H9 (cell line): ENCODE data around the gene TNFRSF1B. TPM values are rescaled to one million over a fixed set of nuclear protein-coding genes. Genes with fewer than 3 reads are reported as not detected.

Source experiments
- DNase-seq: peaks from one replicate; pipeline ENCODE4 v3.0.0-alpha.2; 2017
- H2AFZ ChIP-seq: one replicate; pipeline ENCODE4 v1.6.1; 2013; ENCODE audit warnings: mild to moderate bottlenecking, low read length, control low read depth, moderate library complexity
- H2AK5ac ChIP-seq: 2 replicates; pipeline ENCODE4 v1.6.1; 2013; ENCODE audit warnings: low read length, control low read depth, mixed read lengths; ENCODE audit not compliant: insufficient read length
- H2BK120ac ChIP-seq: one replicate; pipeline ENCODE4 v1.6.1; 2013; ENCODE audit warnings: low read depth, mild to moderate bottlenecking, low read length, control low read depth, inconsistent platforms; ENCODE audit not compliant: poor library complexity, severe bottlenecking
- H2BK12ac ChIP-seq: 2 replicates; pipeline ENCODE4 v1.6.1; 2013; ENCODE audit warnings: low read length, control low read depth, mixed read lengths, low read depth; ENCODE audit not compliant: insufficient read length
- H2BK15ac ChIP-seq: 2 replicates; pipeline ENCODE4 v1.6.1; 2013; ENCODE audit warnings: low read depth, low read length, control low read depth
- H2BK20ac ChIP-seq: one replicate; pipeline ENCODE4 v1.6.1; 2013; ENCODE audit warnings: low read depth, mild to moderate bottlenecking, low read length, control low read depth, inconsistent platforms; ENCODE audit not compliant: poor library complexity, severe bottlenecking
- H2BK5ac ChIP-seq: 2 replicates; pipeline ENCODE4 v1.6.1; 2013; ENCODE audit warnings: low read length, control low read depth, mixed read lengths; ENCODE audit not compliant: insufficient read length
- H3K14ac ChIP-seq: 2 replicates; pipeline ENCODE4 v1.6.1; 2013; ENCODE audit warnings: low read length, control low read depth; ENCODE audit not compliant: insufficient read depth
- H3K18ac ChIP-seq: 2 replicates; pipeline ENCODE4 v1.6.1; 2013; ENCODE audit warnings: low read depth, mild to moderate bottlenecking, mixed read lengths, low read length, control low read depth; ENCODE audit not compliant: insufficient read length
- H3K23ac ChIP-seq: 2 replicates; pipeline ENCODE4 v1.6.1; 2013; ENCODE audit warnings: low read length, control low read depth, mixed read lengths, low read depth; ENCODE audit not compliant: insufficient read length
- H3K23me2 ChIP-seq: 2 replicates; pipeline ENCODE4 v1.6.1; 2013; ENCODE audit warnings: low read depth, mild to moderate bottlenecking, mixed read lengths, low read length, control low read depth; ENCODE audit not compliant: insufficient read length, poor library complexity, severe bottlenecking
- H3K27ac ChIP-seq: 2 replicates; pipeline ENCODE4 v1.5.1; 2013; ENCODE audit warnings: low read length, control low read depth, mixed read lengths, low read depth; ENCODE audit not compliant: insufficient read length
- H3K27me3 ChIP-seq: 2 replicates; pipeline ENCODE4 v1.6.1; 2013; ENCODE audit warnings: low read length, control low read depth, inconsistent platforms; ENCODE audit not compliant: insufficient read depth
- H3K4ac ChIP-seq: 2 replicates; pipeline ENCODE4 v1.6.1; 2013; ENCODE audit warnings: low read depth, mild to moderate bottlenecking, control low read depth, inconsistent platforms, low read length, moderate library complexity
- H3K4me1 ChIP-seq: 2 replicates; pipeline ENCODE4 v1.6.1; 2013; ENCODE audit warnings: low read length, control low read depth, inconsistent platforms; ENCODE audit not compliant: insufficient read depth
- H3K4me2 ChIP-seq: 2 replicates; pipeline ENCODE4 v1.6.1; 2013; ENCODE audit warnings: low read length, control low read depth, mixed read lengths; ENCODE audit not compliant: insufficient read length, insufficient read depth
- H3K56ac ChIP-seq: 2 replicates; pipeline ENCODE4 v1.6.1; 2013; ENCODE audit warnings: low read depth, mild to moderate bottlenecking, mixed read lengths, low read length, control low read depth; ENCODE audit not compliant: insufficient read length
- H3K79me1 ChIP-seq: 2 replicates; pipeline ENCODE4 v1.6.1; 2013; ENCODE audit warnings: low read depth, mild to moderate bottlenecking, moderate library complexity, low read length, control low read depth, inconsistent platforms; ENCODE audit not compliant: insufficient read depth, poor library complexity, severe bottlenecking
- H3K79me2 ChIP-seq: 2 replicates; pipeline ENCODE4 v1.6.1; 2013; ENCODE audit warnings: low read length, control low read depth, inconsistent platforms; ENCODE audit not compliant: insufficient read depth
- H3K9ac ChIP-seq: 2 replicates; pipeline ENCODE4 v1.6.1; 2013; ENCODE audit warnings: low read length, control low read depth, mixed read lengths; ENCODE audit not compliant: insufficient read length; ENCODE audit errors: extremely low read depth
- H3K9me3 ChIP-seq: one replicate; pipeline ENCODE4 v1.6.1; 2013; ENCODE audit warnings: low read depth, low read length, inconsistent platforms; ENCODE audit not compliant: control insufficient read depth
- H3T11ph ChIP-seq: one replicate; pipeline ENCODE4 v1.6.1; 2013; ENCODE audit warnings: mild to moderate bottlenecking, low read length, control low read depth, inconsistent platforms
- H4K20me1 ChIP-seq: one replicate; pipeline ENCODE4 v1.6.1; 2013; ENCODE audit not compliant: control insufficient read depth, insufficient read length, insufficient read depth
- H4K5ac ChIP-seq: 2 replicates; pipeline ENCODE4 v1.6.1; 2013; ENCODE audit warnings: low read depth, mild to moderate bottlenecking, mixed read lengths, low read length, control low read depth; ENCODE audit not compliant: insufficient read length
- H4K8ac ChIP-seq: replicated peaks from 2 replicates; pipeline ENCODE4 v1.6.1; 2013; ENCODE audit warnings: low read length, control low read depth, mixed read lengths, low read depth; ENCODE audit not compliant: insufficient read length
- H4K91ac ChIP-seq: 2 replicates; pipeline ENCODE4 v1.6.1; 2013; ENCODE audit warnings: low read depth, mild to moderate bottlenecking, moderate library complexity, mixed read lengths, low read length, control low read depth; ENCODE audit not compliant: insufficient read length
- H3K27ac Mint-ChIP-seq, 3 experiments: 2 replicates in 2 of 3; 3 replicates in 1 of 3; pipeline ENCODE4 v1.8.0; 2020 to 2021; ENCODE audit warnings: mixed read lengths in 3 of 3, mild to moderate bottlenecking in 1 of 3, moderate library complexity in 1 of 3
- H3K27me3 Mint-ChIP-seq: 2 replicates; pipeline ENCODE4 v1.8.0; 2021; ENCODE audit warnings: low read depth, mild to moderate bottlenecking, moderate library complexity, mixed read lengths
- H3K36me3 Mint-ChIP-seq, 3 experiments: 2 replicates in 2 of 3; 3 replicates in 1 of 3; pipeline ENCODE4 v1.8.0; 2020 to 2021; ENCODE audit warnings: low read depth in 3 of 3, mixed read lengths in 3 of 3; ENCODE audit not compliant: insufficient read depth in 1 of 3
- H3K4me1 Mint-ChIP-seq, 2 experiments: 2 replicates each; pipeline ENCODE4 v1.8.0; 2020; ENCODE audit warnings: mixed read lengths in 2 of 2
- H3K4me3 Mint-ChIP-seq, 2 experiments: 2 replicates in 1 of 2; 3 replicates in 1 of 2; pipeline ENCODE4 v1.8.0; 2020 to 2021; ENCODE audit warnings: mild to moderate bottlenecking in 2 of 2, mixed read lengths in 2 of 2, moderate library complexity in 1 of 2
- H3K9me3 Mint-ChIP-seq, 2 experiments: 2 replicates in 1 of 2; 3 replicates in 1 of 2; pipeline ENCODE4 v1.8.0; 2020; ENCODE audit warnings: mild to moderate bottlenecking in 2 of 2, mixed read lengths in 2 of 2, moderate library complexity in 1 of 2
- CTCF ChIP-seq: fragments of 200-600 bp; sonication (generic); conservative IDR thresholded peaks from 3 replicates; pipeline ENCODE4 v1.8.0; 2021; ENCODE audit warnings: antibody characterized with exemption, mild to moderate bottlenecking
- WGBS: extraction: QIAGEN DNeasy Blood & Tissue Kit; methylation state at CpG from one replicate; pipeline ENCODE4 v1.1.7; 2013; ENCODE audit warnings: missing lambda C conversion rate, low lambda C conversion rate, mixed read lengths; ENCODE audit not compliant: insufficient read length; ENCODE audit errors: extremely low coverage; 5-methylcytosine and 5-hydroxymethylcytosine counted together
- total RNA-seq: library from RNA; stranded (reverse); gene quantifications from 2 replicates; pipeline ENCODE4 v1.2.1, GENCODE V29; 2021

Gene TNFRSF1B
- total RNA-seq, 1 experiment from 2014 or later = 0.57 TPM

- Mint-ChIP-seq H3K4me1 (peaks cover 9 to 23% of the 10 kb centered on the region in 2 experiments), H3K27ac (no peak overlapping the region), H3K4me3 (no peak overlapping the region), H3K27me3 (peaks cover 3% of the 10 kb centered on the region), H3K36me3 (no peaks in the 10 kb centered on the region; a peak in 1 of 7 replicates), H3K9me3 (no peaks in the 10 kb centered on the region; a peak in 1 of 5 replicates)
- H3K9me3 ChIP-seq = no peaks in the 10 kb centered on the region
- no peak overlapping the region for H4K5ac ChIP-seq
- H2BK12ac ChIP-seq = no peak overlapping the region
- H3K79me2 ChIP-seq = no peaks in the 10 kb centered on the region
- H3K14ac ChIP-seq = no peak overlapping the region
- TF ChIP-seq CTCF = no peak
- no peaks in the 10 kb centered on the region for H3K23me2 ChIP-seq
- no CpG with 5 or more reads among the region's 8 CpGs for WGBS
- no peak overlapping the region for H3K23ac ChIP-seq
- H3K27ac ChIP-seq = no peak overlapping the region
- H2BK20ac ChIP-seq = no peak overlapping the region
- H3K79me1 ChIP-seq = no peaks in the 10 kb centered on the region
- no peak overlapping the region for H2BK15ac ChIP-seq
- no peak overlapping the region for H3K56ac ChIP-seq
- no peak overlapping the region for H2BK120ac ChIP-seq
- H3K18ac ChIP-seq = no peak overlapping the region
- H3K4me1 ChIP-seq = no peaks in the 10 kb centered on the region
- H2BK5ac ChIP-seq = no peak overlapping the region
- H2AFZ ChIP-seq = no peak overlapping the region
- H4K20me1 ChIP-seq = no peaks in the 10 kb centered on the region
- no peak overlapping the region for H3K9ac ChIP-seq
- H4K91ac ChIP-seq = no peak overlapping the region
- H3K4ac ChIP-seq = no peak overlapping the region
- no peak overlapping the region for H3K4me2 ChIP-seq
- DNase-seq = no peak
- no peak overlapping the region for H2AK5ac ChIP-seq
- no peak overlapping the region for H4K8ac ChIP-seq
- no peak overlapping the region for H3T11ph ChIP-seq
- no peaks in the 10 kb centered on the region for H3K27me3 ChIP-seq
Measured at GRCh38 chr1:12144236-12144635, 22.6 kb upstream of the TNFRSF1B start.
